C4-2B (cell line): ENCODE measurements around the gene LRRC30.

Experiments
- CTCF ChIP-seq: fragments of 450-650 bp; conservative IDR thresholded peaks from 2 replicates; pipeline ENCODE4 v1.5.1; 2017; ENCODE audit warnings: mild to moderate bottlenecking
- ZFX ChIP-seq: fragments of 450-650 bp; IDR thresholded peaks from 2 replicates; pipeline ENCODE4 v1.6.1; 2017

DNA sequence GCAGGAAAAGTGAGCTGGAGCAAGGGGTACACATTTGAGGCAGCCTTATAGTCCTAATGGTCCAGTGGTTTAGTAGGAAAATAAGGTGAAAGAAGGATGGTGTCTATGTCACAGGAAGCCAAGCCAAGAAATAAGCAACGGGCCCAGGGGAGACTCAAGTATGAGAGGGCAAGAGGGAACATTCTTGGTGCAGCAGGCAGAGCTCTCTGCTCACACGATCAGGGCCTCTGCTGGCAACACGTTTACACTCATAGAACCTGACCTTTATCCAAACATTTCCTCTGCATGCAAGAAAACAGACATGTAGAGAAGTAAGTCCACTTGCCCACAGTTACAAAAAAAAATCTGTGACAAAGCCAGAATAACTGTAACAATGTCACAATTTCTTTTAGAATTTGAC lies 32.6 kb upstream of the LRRC30 start:
- TF ChIP-seq CTCF, result no peak
- no peak for TF ChIP-seq ZFX
